Measurements from ENCODE around the gene GFPT1. TPM values are rescaled to one million over a fixed set of nuclear protein-coding genes. Genes with fewer than 3 reads are reported as not detected.

Gene GFPT1
- total and polyA plus RNA-seq, 2 experiments from 2014 or later = 58.2 to 80.0 TPM

DNA sequence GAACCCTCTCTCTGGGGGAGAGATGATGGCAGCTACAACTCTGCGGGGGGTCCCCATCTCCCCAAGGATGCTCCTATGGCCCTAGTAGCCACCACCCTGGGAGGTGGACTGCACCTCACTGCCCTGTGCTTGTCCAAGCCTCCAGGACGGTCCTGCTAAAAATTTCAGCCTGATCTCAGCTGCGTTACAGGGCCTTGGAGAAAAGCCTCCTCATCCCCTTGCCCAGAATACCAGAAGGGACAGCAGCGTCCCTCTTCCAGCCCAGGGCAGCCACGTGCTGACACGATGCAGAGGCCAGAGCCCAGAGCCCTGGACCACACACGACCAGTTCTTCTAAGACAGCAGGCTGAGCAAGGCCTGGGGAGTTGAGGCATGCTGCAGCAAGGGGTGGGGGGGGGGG lies 81.9 kb downstream of the GFPT1 start:
- Histone ChIP-seq H3K27me3 (peaks cover 16% of the 10 kb centered on the region), H3K27ac (no peak overlapping the region), H3K36me3 (replicated peaks; ENCODE audit: insufficient read depth, low read depth) (no peaks in the 10 kb centered on the region), H3K9me2 (replicated peaks; ENCODE audit: insufficient read depth) (no peaks in the 10 kb centered on the region), H3K79me2 (no peaks in the 10 kb centered on the region), H3K9me3 (ENCODE audit: low read depth) (no peaks in the 10 kb centered on the region), H4K20me1 (ENCODE audit: insufficient read depth, poor library complexity, severe bottlenecking) (no peaks in the 10 kb centered on the region), H3K4me3 (no peak overlapping the region), H3K4me2 (no peak overlapping the region), H2AFZ (no peak overlapping the region), H3K4me1 (ENCODE audit: insufficient read depth) (peaks cover 28% of the 10 kb centered on the region)
- TF ChIP-seq CTCF (IDR thresholded peaks at IDR 0.05; ENCODE audit: poor library complexity) (no peak), EZH2 (IDR thresholded peaks at IDR 0.05; ENCODE audit: borderline replicate concordance) (no peak), EZH2phosphoT487 (IDR thresholded peaks at IDR 0.05; ENCODE audit: low read depth, severe bottlenecking, unreplicated experiment) (no peak)
- WGBS (ENCODE audit: low lambda C conversion rate, missing lambda C conversion rate) = 85% methylated on average over 7 of the region's 7 CpGs
- no peak for DNase-seq (ENCODE audit: low spot score)

GRCh38 chr2:69304656-69305055 lies 82.4 kb downstream of the GFPT1 start:
- Histone ChIP-seq H3K79me2 (no peaks in the 10 kb centered on the region), H3K27me3 (peaks cover 16% of the 10 kb centered on the region), H4K20me1 (ENCODE audit: insufficient read depth, poor library complexity, severe bottlenecking) (no peaks in the 10 kb centered on the region), H3K9me3 (ENCODE audit: low read depth) (no peaks in the 10 kb centered on the region), H3K36me3 (replicated peaks; ENCODE audit: insufficient read depth, low read depth) (no peaks in the 10 kb centered on the region), H3K4me3 (no peak overlapping the region), H3K9me2 (replicated peaks; ENCODE audit: insufficient read depth) (no peaks in the 10 kb centered on the region), H3K4me1 (ENCODE audit: insufficient read depth) (peaks cover 23% of the 10 kb centered on the region), H3K27ac (no peak overlapping the region), H2AFZ (no peak overlapping the region), H3K4me2 (no peak overlapping the region)
- DNase-seq (ENCODE audit: low spot score) = no peak
- 77% methylated on average over 13 of the region's 13 CpGs for WGBS (ENCODE audit: low lambda C conversion rate, missing lambda C conversion rate)
- TF ChIP-seq EZH2 (IDR thresholded peaks at IDR 0.05; ENCODE audit: borderline replicate concordance) (no peak), CTCF (IDR thresholded peaks at IDR 0.05; ENCODE audit: poor library complexity) (no peak), EZH2phosphoT487 (IDR thresholded peaks at IDR 0.05; ENCODE audit: low read depth, severe bottlenecking, unreplicated experiment) (no peak)

- 83% methylated on average over 3 of the region's 3 CpGs for WGBS (ENCODE audit: low lambda C conversion rate, missing lambda C conversion rate)
- no peak overlapping the region for H3K4me3 ChIP-seq
- no peaks in the 10 kb centered on the region for H3K36me3 ChIP-seq (replicated peaks; ENCODE audit: insufficient read depth, low read depth)
- peaks cover 5% of the 10 kb centered on the region for H3K27me3 ChIP-seq
- H3K4me1 ChIP-seq (ENCODE audit: insufficient read depth) = peaks cover 11% of the 10 kb centered on the region
- no peak for DNase-seq (ENCODE audit: low spot score)
- no peak overlapping the region for H2AFZ ChIP-seq
- H3K27ac ChIP-seq = no peak overlapping the region
- no peak overlapping the region for H3K4me2 ChIP-seq
- no peaks in the 10 kb centered on the region for H3K9me3 ChIP-seq (ENCODE audit: low read depth)
- H3K79me2 ChIP-seq = no peaks in the 10 kb centered on the region
- TF ChIP-seq CTCF (IDR thresholded peaks at IDR 0.05; ENCODE audit: poor library complexity) (no peak), EZH2phosphoT487 (IDR thresholded peaks at IDR 0.05; ENCODE audit: low read depth, severe bottlenecking, unreplicated experiment) (no peak), EZH2 (IDR thresholded peaks at IDR 0.05; ENCODE audit: borderline replicate concordance) (no peak)
- no peaks in the 10 kb centered on the region for H3K9me2 ChIP-seq (replicated peaks; ENCODE audit: insufficient read depth)
- H4K20me1 ChIP-seq (ENCODE audit: insufficient read depth, poor library complexity, severe bottlenecking) = no peaks in the 10 kb centered on the region
Observed at GRCh38 chr2:69300650-69301049, 86.4 kb downstream of the GFPT1 start.

Measured in hepatocyte (in vitro differentiated cells).